IMR-90 (cell line): ENCODE measurements around the gene SLAMF9.

Experiments used
- BHLHE40 ChIP-seq: fragments of 150-350 bp; IDR thresholded peaks from 2 replicates; pipeline ENCODE4 v1.6.1; 2016; ENCODE audit warnings: mild to moderate bottlenecking, low read depth, low read length
- CEBPB ChIP-seq: IDR thresholded peaks from 2 replicates; pipeline ENCODE4 v1.6.1; 2012; ENCODE audit warnings: low read depth, low read length, improper control_type of control experiment
- CHD1 ChIP-seq: IDR thresholded peaks from 2 replicates; pipeline ENCODE4 v1.6.1; 2012; ENCODE audit warnings: low read depth, low read length, improper control_type of control experiment
- CTCF ChIP-seq: conservative IDR thresholded peaks from 2 replicates; pipeline ENCODE4 v1.5.1; 2012; ENCODE audit warnings: mild to moderate bottlenecking, low read depth, low read length, improper control_type of control experiment
- ELK1 ChIP-seq: fragments of 150-350 bp; IDR thresholded peaks from 2 replicates; pipeline ENCODE4 v1.6.1; 2016; ENCODE audit warnings: low read depth, mild to moderate bottlenecking, low read length, moderate library complexity, borderline replicate concordance
- MAFK ChIP-seq: IDR thresholded peaks from 2 replicates; pipeline ENCODE4 v1.6.1; 2012; ENCODE audit warnings: low read depth, low read length, improper control_type of control experiment
- MAZ ChIP-seq: IDR thresholded peaks from 2 replicates; pipeline ENCODE4 v1.6.1; 2012; ENCODE audit warnings: low read depth, mild to moderate bottlenecking, low read length, improper control_type of control experiment, moderate library complexity, borderline replicate concordance
- MXI1 ChIP-seq: IDR thresholded peaks from 2 replicates; pipeline ENCODE4 v1.6.1; 2012; ENCODE audit warnings: low read depth, mild to moderate bottlenecking, low read length, moderate library complexity, borderline replicate concordance
- POLR2A ChIP-seq: IDR thresholded peaks from 2 replicates; pipeline ENCODE4 v1.6.1; 2012; ENCODE audit warnings: mild to moderate bottlenecking, low read depth, low read length
- RAD21 ChIP-seq: IDR thresholded peaks from 2 replicates; pipeline ENCODE4 v1.6.1; 2012; ENCODE audit warnings: low read length, improper control_type of control experiment
- RCOR1 ChIP-seq: IDR thresholded peaks from 2 replicates; pipeline ENCODE4 v1.6.1; 2012; ENCODE audit warnings: mild to moderate bottlenecking, low read length, improper control_type of control experiment; ENCODE audit not compliant: insufficient replicate concordance
- RFX5 ChIP-seq: IDR thresholded peaks from 2 replicates; pipeline ENCODE4 v1.8.0; 2012; ENCODE audit warnings: low read depth, mild to moderate bottlenecking, low read length, moderate library complexity
- SMC3 ChIP-seq: fragments of 150-350 bp; IDR thresholded peaks from 2 replicates; pipeline ENCODE4 v1.6.1; 2016; ENCODE audit warnings: low read depth, mild to moderate bottlenecking, antibody characterized with exemption, low read length, moderate library complexity

GRCh38 chr1:159943278-159943640 lies 10.8 kb downstream of the SLAMF9 start:
- no peak for TF ChIP-seq POLR2A
- TF ChIP-seq CTCF, result no peak
- TF ChIP-seq BHLHE40, result no peak
- no peak for TF ChIP-seq MAFK
- TF ChIP-seq CEBPB, result no peak
- no peak for TF ChIP-seq MAZ
- no peak for TF ChIP-seq RCOR1
- TF ChIP-seq SMC3, result no peak
- no peak for TF ChIP-seq RAD21
- TF ChIP-seq RFX5, result no peak
- TF ChIP-seq CHD1, result no peak
- TF ChIP-seq ELK1, result no peak
- no peak for TF ChIP-seq MXI1
